ENCODE data around the gene PPP1R12A. TPM values are rescaled to one million over a fixed set of nuclear protein-coding genes. Genes with fewer than 3 reads are reported as not detected.

The PPP1R12A gene
- total and polyA plus RNA-seq, 9 of the 15 experiments (the other 6 are each of a cell fraction or from before 2014, with no cell fraction given), result 26.4 to 119 (median 53.3) TPM

DNA sequence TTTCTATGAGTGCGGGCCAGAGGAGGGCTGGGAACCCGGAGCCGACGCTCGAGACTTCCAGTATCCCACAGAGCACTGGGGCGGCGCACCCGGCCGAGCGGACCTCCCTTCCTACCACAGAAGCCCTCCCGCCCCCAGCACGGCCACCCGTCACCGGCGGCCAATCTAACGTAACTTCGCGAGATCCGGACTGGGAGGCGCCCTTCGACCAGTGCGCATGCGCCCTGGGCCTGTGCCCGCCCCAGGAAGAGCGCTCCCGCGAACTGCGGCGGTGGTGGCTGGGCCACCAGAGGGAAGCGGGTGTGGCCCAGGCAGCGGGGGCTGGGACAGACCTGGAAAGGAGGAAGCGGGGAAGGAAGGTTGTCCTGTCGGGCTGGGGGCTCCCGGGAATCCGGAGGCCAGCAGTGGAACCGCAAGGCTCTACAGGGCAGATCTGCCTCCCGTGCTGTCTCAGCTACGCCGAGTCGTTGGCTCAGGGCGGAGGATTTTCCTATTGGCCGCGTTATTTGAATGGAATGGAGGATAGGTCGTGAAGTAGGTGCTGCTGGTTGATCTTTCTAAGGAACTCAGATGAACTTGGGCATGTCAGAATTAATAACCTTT, at the start of gene PPP1R12A (continued):
- TF ChIP-seq, protein P1, sequence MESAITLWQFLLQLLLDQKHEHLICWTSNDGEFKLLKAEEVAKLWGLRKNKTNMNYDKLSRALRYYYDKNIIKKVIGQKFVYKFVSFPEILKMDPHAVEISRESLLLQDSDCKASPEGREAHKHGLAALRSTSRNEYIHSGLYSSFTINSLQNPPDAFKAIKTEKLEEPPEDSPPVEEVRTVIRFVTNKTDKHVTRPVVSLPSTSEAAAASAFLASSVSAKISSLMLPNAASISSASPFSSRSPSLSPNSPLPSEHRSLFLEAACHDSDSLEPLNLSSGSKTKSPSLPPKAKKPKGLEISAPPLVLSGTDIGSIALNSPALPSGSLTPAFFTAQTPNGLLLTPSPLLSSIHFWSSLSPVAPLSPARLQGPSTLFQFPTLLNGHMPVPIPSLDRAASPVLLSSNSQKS (CRISPR knock-in tag; IDR thresholded peaks at IDR 0.05), result no peak
- TF ChIP-seq BRCA1 (IDR thresholded peaks at IDR 0.05), result no peak
- TF ChIP-seq BRCA1 (CRISPR knock-in tag; IDR thresholded peaks at IDR 0.05), result no peak
- TF ChIP-seq KAT7 (CRISPR knock-in tag; IDR thresholded peaks at IDR 0.05; ENCODE audit: borderline replicate concordance), result no peak; the same call in 1 of the 2 replicates
- TF ChIP-seq HDAC6 (IDR thresholded peaks at IDR 0.05; ENCODE audit: low read depth, low read length), result no peak
- no peak for TF ChIP-seq ESRRB (CRISPR knock-in tag; IDR thresholded peaks at IDR 0.05; ENCODE audit: borderline replicate concordance)
- TF ChIP-seq ZNF507 (tag; conservative IDR thresholded peaks at IDR 0.05), result no peak
- TF ChIP-seq PHB2 (IDR thresholded peaks at IDR 0.05; ENCODE audit: low read depth), result no peak
- no peak for TF ChIP-seq HMG20A (CRISPR knock-in tag; conservative IDR thresholded peaks at IDR 0.05)
- no peak for TF ChIP-seq EZH2 (IDR thresholded peaks at IDR 0.05; ENCODE audit: borderline replicate concordance, low read depth, low read length)
- TF ChIP-seq ZNF699 (CRISPR knock-in tag; IDR thresholded peaks at IDR 0.05; ENCODE audit: insufficient replicate concordance), result no peak
- TF ChIP-seq, protein P2, sequence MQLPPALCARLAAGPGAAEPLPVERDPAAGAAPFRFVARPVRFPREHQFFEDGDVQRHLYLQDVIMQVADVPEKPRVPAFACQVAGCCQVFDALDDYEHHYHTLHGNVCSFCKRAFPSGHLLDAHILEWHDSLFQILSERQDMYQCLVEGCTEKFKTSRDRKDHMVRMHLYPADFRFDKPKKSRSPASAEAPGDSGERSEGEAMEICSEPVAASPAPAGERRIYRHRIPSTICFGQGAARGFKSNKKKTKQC (CRISPR knock-in tag; IDR thresholded peaks at IDR 0.05), result no peak
- no peak for TF ChIP-seq CBFA2T3 (IDR thresholded peaks at IDR 0.05)
- no peak for TF ChIP-seq CEBPG (CRISPR knock-in tag; IDR thresholded peaks at IDR 0.05)
- TF ChIP-seq CEBPG (tag; conservative IDR thresholded peaks at IDR 0.05 in 1 of 2, IDR thresholded peaks at IDR 0.05 in 1 of 2), result no peak
- TF ChIP-seq RBM34 (IDR thresholded peaks at IDR 0.05; ENCODE audit: borderline replicate concordance, insufficient read depth, low read length), result no peak
- no peak for TF ChIP-seq ZNF444 (CRISPR knock-in tag; IDR thresholded peaks at IDR 0.05)
- TF ChIP-seq, protein P3, sequence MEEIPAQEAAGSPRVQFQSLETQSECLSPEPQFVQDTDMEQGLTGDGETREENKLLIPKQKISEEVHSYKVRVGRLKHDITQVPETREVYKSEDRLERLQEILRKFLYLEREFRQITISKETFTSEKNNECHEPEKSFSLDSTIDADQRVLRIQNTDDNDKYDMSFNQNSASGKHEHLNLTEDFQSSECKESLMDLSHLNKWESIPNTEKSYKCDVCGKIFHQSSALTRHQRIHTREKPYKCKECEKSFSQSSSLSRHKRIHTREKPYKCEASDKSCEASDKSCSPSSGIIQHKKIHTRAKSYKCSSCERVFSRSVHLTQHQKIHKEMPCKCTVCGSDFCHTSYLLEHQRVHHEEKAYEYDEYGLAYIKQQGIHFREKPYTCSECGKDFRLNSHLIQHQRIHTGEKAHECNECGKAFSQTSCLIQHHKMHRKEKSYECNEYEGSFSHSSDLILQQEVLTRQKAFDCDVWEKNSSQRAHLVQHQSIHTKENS (CRISPR knock-in tag; IDR thresholded peaks at IDR 0.05), result no peak
- TF ChIP-seq BMI1 (IDR thresholded peaks at IDR 0.05; ENCODE audit: low read length), result no peak
- no peak for TF ChIP-seq SRSF7 (optimal IDR thresholded peaks at IDR 0.05; ENCODE audit: low read depth, low read length)
- TF ChIP-seq FOXA1 (IDR thresholded peaks at IDR 0.05; ENCODE audit: borderline replicate concordance), result no peak
- TF ChIP-seq ZZZ3 (IDR thresholded peaks at IDR 0.05), result no peak
- TF ChIP-seq KLF16 (IDR thresholded peaks at IDR 0.05), result no peak
- no peak for TF ChIP-seq POLR2AphosphoS2 (IDR thresholded peaks at IDR 0.05; ENCODE audit: low read length)
- no peak for TF ChIP-seq U2AF2 (optimal IDR thresholded peaks at IDR 0.05; ENCODE audit: low read depth, low read length)
- peak; percentile 45 for TF ChIP-seq SMAD1 (IDR thresholded peaks at IDR 0.05; ENCODE audit: low read depth, low read length, partially characterized antibody)
- TF ChIP-seq RBBP5 (IDR thresholded peaks at IDR 0.05; ENCODE audit: borderline replicate concordance, insufficient read depth, low read length, poor library complexity, severe bottlenecking), result no peak
- no peak for TF ChIP-seq ZNF282 (CRISPR knock-in tag; IDR thresholded peaks at IDR 0.05)
- TF ChIP-seq HNRNPUL1 (IDR thresholded peaks at IDR 0.05; ENCODE audit: low read length), result no peak
- peak; percentile 95 for TF ChIP-seq RBFOX2 (IDR thresholded peaks at IDR 0.05; ENCODE audit: low read depth, low read length)

Measured in K562 (cell line).